ENCODE results near the gene PCDH20. TPM values are rescaled to one million over a fixed set of nuclear protein-coding genes. Genes with fewer than 3 reads are reported as not detected.

PCDH20 gene
- total and polyA plus RNA-seq, 2 of the 13 experiments (the other 11 are each of a cell fraction or from before 2014, with no cell fraction given), result 0.02 TPM; not detected in 1

DNA sequence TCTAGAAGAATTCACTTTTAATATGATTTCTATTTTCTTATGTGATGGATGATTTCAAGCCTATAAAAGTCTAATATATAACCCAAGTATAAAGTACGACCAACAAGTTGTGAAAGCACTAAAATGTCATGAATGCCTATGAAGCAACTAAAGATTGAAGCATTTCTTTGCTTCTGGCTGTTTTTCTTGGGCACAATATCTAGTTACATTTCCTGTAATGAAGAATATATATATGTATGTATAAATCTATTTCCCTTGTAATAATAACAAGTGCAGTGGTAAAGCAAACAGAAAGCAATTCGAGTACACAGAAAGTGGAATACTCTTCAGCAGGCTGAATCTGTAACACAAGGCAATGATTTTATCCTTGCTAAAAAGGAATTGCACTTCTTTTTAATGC, 5.4 kb downstream of the PCDH20 start (continued):
- TF ChIP-seq, protein P1, sequence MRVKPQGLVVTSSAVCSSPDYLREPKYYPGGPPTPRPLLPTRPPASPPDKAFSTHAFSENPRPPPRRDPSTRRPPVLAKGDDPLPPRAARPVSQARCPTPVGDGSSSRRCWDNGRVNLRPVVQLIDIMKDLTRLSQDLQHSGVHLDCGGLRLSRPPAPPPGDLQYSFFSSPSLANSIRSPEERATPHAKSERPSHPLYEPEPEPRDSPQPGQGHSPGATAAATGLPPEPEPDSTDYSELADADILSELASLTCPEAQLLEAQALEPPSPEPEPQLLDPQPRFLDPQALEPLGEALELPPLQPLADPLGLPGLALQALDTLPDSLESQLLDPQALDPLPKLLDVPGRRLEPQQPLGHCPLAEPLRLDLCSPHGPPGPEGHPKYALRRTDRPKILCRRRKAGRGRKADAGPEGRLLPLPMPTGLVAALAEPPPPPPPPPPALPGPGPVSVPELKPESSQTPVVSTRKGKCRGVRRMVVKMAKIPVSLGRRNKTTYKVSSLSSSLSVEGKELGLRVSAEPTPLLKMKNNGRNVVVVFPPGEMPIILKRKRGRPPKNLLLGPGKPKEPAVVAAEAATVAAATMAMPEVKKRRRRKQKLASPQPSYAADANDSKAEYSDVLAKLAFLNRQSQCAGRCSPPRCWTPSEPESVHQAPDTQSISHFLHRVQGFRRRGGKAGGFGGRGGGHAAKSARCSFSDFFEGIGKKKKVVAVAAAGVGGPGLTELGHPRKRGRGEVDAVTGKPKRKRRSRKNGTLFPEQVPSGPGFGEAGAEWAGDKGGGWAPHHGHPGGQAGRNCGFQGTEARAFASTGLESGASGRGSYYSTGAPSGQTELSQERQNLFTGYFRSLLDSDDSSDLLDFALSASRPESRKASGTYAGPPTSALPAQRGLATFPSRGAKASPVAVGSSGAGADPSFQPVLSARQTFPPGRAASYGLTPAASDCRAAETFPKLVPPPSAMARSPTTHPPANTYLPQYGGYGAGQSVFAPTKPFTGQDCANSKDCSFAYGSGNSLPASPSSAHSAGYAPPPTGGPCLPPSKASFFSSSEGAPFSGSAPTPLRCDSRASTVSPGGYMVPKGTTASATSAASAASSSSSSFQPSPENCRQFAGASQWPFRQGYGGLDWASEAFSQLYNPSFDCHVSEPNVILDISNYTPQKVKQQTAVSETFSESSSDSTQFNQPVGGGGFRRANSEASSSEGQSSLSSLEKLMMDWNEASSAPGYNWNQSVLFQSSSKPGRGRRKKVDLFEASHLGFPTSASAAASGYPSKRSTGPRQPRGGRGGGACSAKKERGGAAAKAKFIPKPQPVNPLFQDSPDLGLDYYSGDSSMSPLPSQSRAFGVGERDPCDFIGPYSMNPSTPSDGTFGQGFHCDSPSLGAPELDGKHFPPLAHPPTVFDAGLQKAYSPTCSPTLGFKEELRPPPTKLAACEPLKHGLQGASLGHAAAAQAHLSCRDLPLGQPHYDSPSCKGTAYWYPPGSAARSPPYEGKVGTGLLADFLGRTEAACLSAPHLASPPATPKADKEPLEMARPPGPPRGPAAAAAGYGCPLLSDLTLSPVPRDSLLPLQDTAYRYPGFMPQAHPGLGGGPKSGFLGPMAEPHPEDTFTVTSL (CRISPR knock-in tag; IDR thresholded peaks at IDR 0.05; ENCODE audit: borderline replicate concordance), result no peak
- TF ChIP-seq ZNF160 (CRISPR knock-in tag; IDR thresholded peaks at IDR 0.05) (no peak), CEBPG (CRISPR knock-in tag; IDR thresholded peaks at IDR 0.05) (no peak), ZNF136 (CRISPR knock-in tag; IDR thresholded peaks at IDR 0.05; ENCODE audit: low read depth) (no peak), SALL2 (CRISPR knock-in tag; IDR thresholded peaks at IDR 0.05) (no peak), HHEX (CRISPR knock-in tag; IDR thresholded peaks at IDR 0.05) (no peak)
- TF ChIP-seq, protein P2, sequence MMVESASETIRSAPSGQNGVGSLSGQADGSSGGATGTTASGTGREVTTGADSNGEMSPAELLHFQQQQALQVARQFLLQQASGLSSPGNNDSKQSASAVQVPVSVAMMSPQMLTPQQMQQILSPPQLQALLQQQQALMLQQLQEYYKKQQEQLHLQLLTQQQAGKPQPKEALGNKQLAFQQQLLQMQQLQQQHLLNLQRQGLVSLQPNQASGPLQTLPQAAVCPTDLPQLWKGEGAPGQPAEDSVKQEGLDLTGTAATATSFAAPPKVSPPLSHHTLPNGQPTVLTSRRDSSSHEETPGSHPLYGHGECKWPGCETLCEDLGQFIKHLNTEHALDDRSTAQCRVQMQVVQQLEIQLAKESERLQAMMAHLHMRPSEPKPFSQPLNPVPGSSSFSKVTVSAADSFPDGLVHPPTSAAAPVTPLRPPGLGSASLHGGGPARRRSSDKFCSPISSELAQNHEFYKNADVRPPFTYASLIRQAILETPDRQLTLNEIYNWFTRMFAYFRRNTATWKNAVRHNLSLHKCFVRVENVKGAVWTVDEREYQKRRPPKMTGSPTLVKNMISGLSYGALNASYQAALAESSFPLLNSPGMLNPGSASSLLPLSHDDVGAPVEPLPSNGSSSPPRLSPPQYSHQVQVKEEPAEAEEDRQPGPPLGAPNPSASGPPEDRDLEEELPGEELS (CRISPR knock-in tag; IDR thresholded peaks at IDR 0.05), result no peak
